ENCODE results near the gene RMDN2. TPM values are rescaled to one million over a fixed set of nuclear protein-coding genes. Genes with fewer than 3 reads are reported as not detected.
"Not testable (repeated sequence)": the region's sequence is repeated elsewhere in the genome, so short reads cannot be mapped to it uniquely, and the experiment has no call there.

RMDN2 gene
- total RNA-seq, 5 donors from 2014 or later (not counting 1 experiment from before 2014, with no cell fraction given) = 2.4 to 5.0 (median 3.5) TPM

- CTCF ChIA-PET = no interaction called here
- Mint-ChIP-seq H3K4me1 (no peaks in the 10 kb centered on the region), H3K9me3 (no peaks in the 10 kb centered on the region), H3K27me3 (no peaks in the 10 kb centered on the region), H3K27ac (no peak overlapping the region), H3K36me3 (peaks cover 24% of the 10 kb centered on the region), H3K4me3 (no peak overlapping the region)
- ATAC-seq (replicated peaks in 1 of 4) (no peak), DNase-seq (no peak)
- H3K36me3 ChIP-seq (ENCODE audit: control insufficient read depth in 2 of 2, extremely low read depth in 1 of 2, insufficient read depth in 1 of 2, low read length in 1 of 2) = no peaks in the 10 kb centered on the region
- no CpG with 5 or more reads among the region's 1 CpG for WGBS (ENCODE audit: insufficient coverage)
- no peak overlapping the region for H3K4me3 ChIP-seq (ENCODE audit: control insufficient read depth in 1 of 2, extremely low read depth in 1 of 2, low read length in 1 of 2)
- peaks cover 0 to 4% of the 10 kb centered on the region in 2 experiments for H3K27me3 ChIP-seq (replicated peaks in 1 of 2; ENCODE audit: control insufficient read depth in 2 of 2, extremely low read depth in 1 of 2, insufficient read depth in 2 of 2, low read length in 1 of 2)
- POLR2A ChIA-PET = no interaction called here
- H3K4me1 ChIP-seq (ENCODE audit: control insufficient read depth in 1 of 2, extremely low read depth in 1 of 2, insufficient read depth in 2 of 2, low read length in 2 of 2) = no peaks in the 10 kb centered on the region
- H3K9me3 ChIP-seq = no peaks in the 10 kb centered on the region
- no peak overlapping the region for H3K27ac ChIP-seq (ENCODE audit: low read length)
These were observed 91.1 kb downstream of the RMDN2 start for GRCh38 chr2:38016219-38016618.

DNA sequence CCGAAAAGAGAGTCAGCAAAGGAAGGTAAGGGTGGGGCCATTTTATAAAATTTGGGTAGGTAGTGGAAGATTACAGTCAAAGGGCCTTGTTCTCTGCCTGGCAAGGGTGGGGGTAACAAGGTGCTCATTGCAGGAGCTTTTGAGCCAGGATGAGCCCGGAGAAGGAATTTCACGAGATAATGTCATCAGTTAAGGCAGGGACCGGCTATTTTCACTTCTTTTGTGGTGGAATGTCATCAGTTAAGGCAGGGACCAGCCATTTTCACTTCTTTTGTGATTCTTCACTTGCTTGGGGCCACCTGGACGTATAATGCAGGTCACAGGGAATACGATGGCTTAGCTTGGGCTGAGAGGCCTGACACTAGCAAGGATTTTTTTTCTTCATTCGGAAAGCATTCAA, 92.7 kb downstream of the RMDN2 start:
- no peak overlapping the region for H3K4me3 ChIP-seq (ENCODE audit: control insufficient read depth in 1 of 2, extremely low read depth in 1 of 2, low read length in 1 of 2)
- DNase-seq = no peak
- ChIA-PET CTCF (no interaction called here), POLR2A (no interaction called here)
- Mint-ChIP-seq H3K9me3 (no peaks in the 10 kb centered on the region), H3K4me3 (no peak overlapping the region), H3K27me3 (no peaks in the 10 kb centered on the region), H3K4me1 (no peaks in the 10 kb centered on the region), H3K27ac (no peak overlapping the region), H3K36me3 (peaks cover 12% of the 10 kb centered on the region)
- H3K9me3 ChIP-seq = no peaks in the 10 kb centered on the region
- H3K36me3 ChIP-seq (ENCODE audit: control insufficient read depth in 2 of 2, extremely low read depth in 1 of 2, insufficient read depth in 1 of 2, low read length in 1 of 2) = no peaks in the 10 kb centered on the region
- no peaks in the 10 kb centered on the region for H3K27me3 ChIP-seq (replicated peaks in 1 of 2; ENCODE audit: control insufficient read depth in 2 of 2, extremely low read depth in 1 of 2, insufficient read depth in 2 of 2, low read length in 1 of 2)
- no peak overlapping the region for H3K27ac ChIP-seq (ENCODE audit: low read length)
- WGBS (ENCODE audit: insufficient coverage) = 80% methylated on average over 4 of the region's 7 CpGs
- H3K4me1 ChIP-seq (ENCODE audit: control insufficient read depth in 1 of 2, extremely low read depth in 1 of 2, insufficient read depth in 2 of 2, low read length in 2 of 2) = no peaks in the 10 kb centered on the region
- ATAC-seq (replicated peaks in 1 of 4) = no peak

- H3K9me3 ChIP-seq; H3K9me3 Mint-ChIP-seq; H3K27ac ChIP-seq (ENCODE audit: low read length); DNase-seq; H3K36me3 Mint-ChIP-seq; H3K27me3 Mint-ChIP-seq; H3K4me1 Mint-ChIP-seq; H3K27ac Mint-ChIP-seq; H3K4me3 Mint-ChIP-seq; H3K36me3 ChIP-seq (ENCODE audit: control insufficient read depth in 2 of 2, extremely low read depth in 1 of 2, insufficient read depth in 1 of 2, low read length in 1 of 2); H3K4me3 ChIP-seq (ENCODE audit: control insufficient read depth in 1 of 2, extremely low read depth in 1 of 2, low read length in 1 of 2); POLR2A ChIA-PET; ATAC-seq (replicated peaks in 1 of 4); H3K4me1 ChIP-seq (ENCODE audit: control insufficient read depth in 1 of 2, extremely low read depth in 1 of 2, insufficient read depth in 2 of 2, low read length in 2 of 2); H3K27me3 ChIP-seq (replicated peaks in 1 of 2; ENCODE audit: control insufficient read depth in 2 of 2, extremely low read depth in 1 of 2, insufficient read depth in 2 of 2, low read length in 1 of 2): not testable (repeated sequence)
- WGBS (ENCODE audit: insufficient coverage) = 99% methylated on average over 16 of the region's 33 CpGs
- CTCF ChIA-PET = interaction anchor here in 1 of 2 donors (0.6 kb wide), 1 partner anchor 585 kb away, joined by 7 read pairs; no protein-coding TSS in a partner anchor
These were observed 95.4 kb downstream of the RMDN2 start for GRCh38 chr2:38020359-38021069.

DNA sequence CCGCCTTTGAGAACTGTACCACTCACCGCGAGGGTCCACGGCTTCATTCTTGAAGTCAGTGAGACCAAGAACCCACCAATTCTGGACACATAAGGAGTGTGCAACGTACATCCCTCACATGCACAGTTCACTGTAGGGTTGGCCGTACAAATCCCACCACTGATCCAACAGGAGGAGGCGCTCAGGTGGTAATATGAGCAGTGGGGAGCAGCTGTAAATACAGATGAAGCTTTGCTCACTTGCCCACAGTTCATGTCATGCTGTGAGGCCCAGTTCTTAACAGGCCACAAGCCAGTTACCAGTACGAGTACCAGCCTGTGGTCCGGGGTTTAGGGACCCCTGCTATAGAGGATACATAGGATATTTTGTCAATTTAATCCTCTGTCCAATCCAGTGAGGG, 96.5 kb downstream of the RMDN2 start:
- ATAC-seq (replicated peaks in 1 of 4) = no peak

GRCh38 chr2:38026846-38027245, 101.8 kb downstream of the RMDN2 start:
- Mint-ChIP-seq H3K4me1 (peaks cover 0 to 7% (median 0%) of the 10 kb centered on the region in 3 donors), H3K9me3 (no peaks in the 10 kb centered on the region), H3K4me3 (no peak overlapping the region), H3K36me3 (no peaks in the 10 kb centered on the region), H3K27ac (no peak overlapping the region), H3K27me3 (peaks cover 11 to 18% of the 10 kb centered on the region in 2 donors)
- no peak overlapping the region for H3K4me3 ChIP-seq (ENCODE audit: control insufficient read depth in 1 of 2, extremely low read depth in 1 of 2, low read length in 1 of 2)
- DNase-seq (no peak), ATAC-seq (replicated peaks in 1 of 4) (no peak)
- 90% methylated on average over 2 of the region's 2 CpGs for WGBS (ENCODE audit: insufficient coverage)
- H3K4me1 ChIP-seq (ENCODE audit: control insufficient read depth in 1 of 2, extremely low read depth in 1 of 2, insufficient read depth in 2 of 2, low read length in 2 of 2) = no peaks in the 10 kb centered on the region
- no peaks in the 10 kb centered on the region for H3K9me3 ChIP-seq
- no peaks in the 10 kb centered on the region for H3K36me3 ChIP-seq (ENCODE audit: control insufficient read depth in 2 of 2, extremely low read depth in 1 of 2, insufficient read depth in 1 of 2, low read length in 1 of 2)
- ChIA-PET POLR2A (no interaction called here), CTCF (no interaction called here)
- H3K27ac ChIP-seq (ENCODE audit: low read length) = no peak overlapping the region
- H3K27me3 ChIP-seq (replicated peaks in 1 of 2; ENCODE audit: control insufficient read depth in 2 of 2, extremely low read depth in 1 of 2, insufficient read depth in 2 of 2, low read length in 1 of 2) = peaks cover 0 to 9% of the 10 kb centered on the region in 2 experiments

More for the DNA sequence above, 96.5 kb downstream of the RMDN2 start:
- POLR2A ChIA-PET = no interaction called here
- no peaks in the 10 kb centered on the region for H3K27me3 ChIP-seq (replicated peaks in 1 of 2; ENCODE audit: control insufficient read depth in 2 of 2, extremely low read depth in 1 of 2, insufficient read depth in 2 of 2, low read length in 1 of 2)
- no peak overlapping the region for H3K4me3 ChIP-seq (ENCODE audit: control insufficient read depth in 1 of 2, extremely low read depth in 1 of 2, low read length in 1 of 2)
- no peak overlapping the region for H3K27ac ChIP-seq (ENCODE audit: low read length)
- Mint-ChIP-seq H3K4me3 (no peak overlapping the region), H3K9me3 (no peaks in the 10 kb centered on the region), H3K4me1 (no peaks in the 10 kb centered on the region), H3K27ac (no peak overlapping the region), H3K27me3 (no peaks in the 10 kb centered on the region), H3K36me3 (peaks cover 9% of the 10 kb centered on the region)
- CTCF ChIA-PET = no interaction called here
- no peak for DNase-seq
- no peaks in the 10 kb centered on the region for H3K9me3 ChIP-seq
- no peaks in the 10 kb centered on the region for H3K4me1 ChIP-seq (ENCODE audit: control insufficient read depth in 1 of 2, extremely low read depth in 1 of 2, insufficient read depth in 2 of 2, low read length in 2 of 2)
- no peaks in the 10 kb centered on the region for H3K36me3 ChIP-seq (ENCODE audit: control insufficient read depth in 2 of 2, extremely low read depth in 1 of 2, insufficient read depth in 1 of 2, low read length in 1 of 2)
- 100% methylated on average over 4 of the region's 9 CpGs for WGBS (ENCODE audit: insufficient coverage)

GRCh38 chr2:38028829-38029228, 103.7 kb downstream of the RMDN2 start:
- ChIA-PET CTCF (no interaction called here), POLR2A (no interaction called here)
- no peaks in the 10 kb centered on the region for H3K36me3 ChIP-seq (ENCODE audit: control insufficient read depth in 2 of 2, extremely low read depth in 1 of 2, insufficient read depth in 1 of 2, low read length in 1 of 2)
- H3K27me3 Mint-ChIP-seq = peaks cover 15 to 25% of the 10 kb centered on the region in 2 donors
- ATAC-seq (replicated peaks in 1 of 4) = no peak
- H3K9me3 ChIP-seq = no peaks in the 10 kb centered on the region
- no peak for DNase-seq
- 83% methylated on average over 2 of the region's 4 CpGs for WGBS (ENCODE audit: insufficient coverage)
- H3K9me3 Mint-ChIP-seq = no peaks in the 10 kb centered on the region
- peaks cover 0 to 9% of the 10 kb centered on the region in 2 experiments for H3K27me3 ChIP-seq (replicated peaks in 1 of 2; ENCODE audit: control insufficient read depth in 2 of 2, extremely low read depth in 1 of 2, insufficient read depth in 2 of 2, low read length in 1 of 2)
- H3K4me1 Mint-ChIP-seq = peaks cover 0 to 7% (median 0%) of the 10 kb centered on the region in 3 donors
- H3K4me3 Mint-ChIP-seq = no peak overlapping the region
- no peak overlapping the region for H3K27ac ChIP-seq (ENCODE audit: low read length)
- no peak overlapping the region for H3K27ac Mint-ChIP-seq
- H3K4me3 ChIP-seq (ENCODE audit: control insufficient read depth in 1 of 2, extremely low read depth in 1 of 2, low read length in 1 of 2) = no peak overlapping the region
- H3K4me1 ChIP-seq (ENCODE audit: control insufficient read depth in 1 of 2, extremely low read depth in 1 of 2, insufficient read depth in 2 of 2, low read length in 2 of 2) = no peaks in the 10 kb centered on the region
- no peaks in the 10 kb centered on the region for H3K36me3 Mint-ChIP-seq

Measured in T-cell (primary cell).